Anterior cingulate cortex (tissue), 58 donors: ENCODE measurements around the gene JADE1.

Experiments used
- DNase-seq, 58 donors: peaks; one replicate each; lab custom pipeline; 2025; lab: John Stamatoyannopoulos, UW

The JADE1 gene

DNA sequence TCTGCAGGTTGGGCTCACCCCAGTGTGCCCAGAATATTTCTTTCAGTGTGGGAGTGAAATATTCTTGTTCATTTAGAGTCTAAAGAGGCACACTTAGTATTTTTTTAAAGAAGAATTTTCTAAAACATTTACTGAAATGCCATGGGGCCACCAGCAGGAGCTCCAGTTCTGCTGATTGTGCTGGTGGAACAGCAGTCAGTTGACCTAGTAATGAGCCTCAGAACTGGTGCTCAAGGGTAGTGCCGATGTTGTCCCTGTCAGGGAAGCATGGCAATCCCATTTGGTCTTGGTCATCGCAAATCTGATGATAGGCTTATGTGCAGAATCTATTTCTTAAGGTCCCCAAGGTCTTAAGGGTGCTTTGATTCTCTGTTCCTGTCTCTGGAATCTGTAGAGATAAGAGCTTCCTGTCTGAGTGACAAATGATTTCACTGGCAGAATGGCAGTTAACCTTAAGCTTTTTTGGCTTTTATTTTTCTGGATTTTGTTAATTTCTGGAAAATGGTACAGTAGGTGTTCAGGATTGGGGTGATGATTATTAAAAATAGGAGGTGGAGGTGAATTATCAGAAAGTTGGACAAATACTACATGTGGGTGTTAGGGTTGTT is 31.3 kb downstream of the JADE1 start:
- no peak for DNase-seq

DNA sequence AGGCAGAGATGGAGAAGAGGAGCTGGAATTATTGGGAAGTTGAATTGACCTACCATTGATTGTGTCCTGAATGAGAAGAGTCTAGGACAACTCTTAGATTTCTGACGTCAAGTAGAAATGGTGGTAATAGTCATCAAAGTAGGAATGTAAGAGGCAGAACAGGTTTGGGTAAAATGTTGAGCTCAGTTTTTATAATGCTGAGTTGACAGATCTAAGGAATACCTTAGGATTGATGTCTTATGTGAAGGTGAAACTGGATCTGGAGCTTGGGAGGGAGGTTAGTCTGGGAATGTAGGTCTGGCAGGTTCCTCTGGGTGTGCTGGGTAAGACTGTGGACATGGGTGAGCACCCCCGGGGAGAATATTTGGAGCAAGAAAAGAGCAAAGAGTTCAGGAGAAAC is 31.9 kb downstream of the JADE1 start:
- DNase-seq: no peak

DNA sequence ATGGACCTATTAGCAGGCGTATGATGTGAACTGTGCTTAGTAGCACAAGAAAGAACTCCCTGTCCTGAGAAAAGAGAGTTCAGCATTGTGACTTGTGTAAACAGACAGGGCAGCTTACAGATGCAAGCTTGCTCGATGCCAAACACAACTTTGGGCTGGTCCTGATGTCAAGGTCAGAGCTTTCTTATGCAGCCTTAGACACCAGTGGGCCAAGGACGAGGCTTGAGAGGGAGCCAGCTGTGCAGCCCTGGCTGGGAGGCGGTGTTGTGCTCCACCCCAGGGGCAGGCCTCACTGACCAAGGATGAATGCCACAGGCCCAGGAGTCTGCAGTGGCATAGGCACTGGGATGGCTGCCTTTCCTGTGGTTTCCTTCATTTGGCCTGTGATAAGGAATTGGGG is 35.4 kb downstream of the JADE1 start:
- peak in 18 of 58 donors; percentile 5 to 55 (median 19) for DNase-seq

DNA sequence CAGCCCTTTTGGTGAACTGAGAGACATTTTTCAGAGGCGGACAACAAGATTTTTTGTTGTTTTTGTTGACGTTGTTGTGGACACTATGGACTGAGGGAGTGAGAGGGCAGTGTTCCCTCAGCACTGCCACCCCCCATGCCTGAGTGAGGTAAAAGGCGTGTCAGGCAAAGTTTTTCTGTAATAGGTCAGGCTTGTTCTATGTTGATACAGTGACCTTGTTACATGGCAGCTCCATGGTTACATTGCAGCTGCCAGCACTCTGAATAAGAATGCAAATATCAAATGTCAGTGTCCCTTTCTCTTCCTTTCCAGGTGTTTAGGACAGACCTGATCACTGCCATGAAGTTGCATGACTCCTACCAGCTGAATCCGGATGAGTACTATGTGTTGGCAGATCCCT is 36.6 kb downstream of the JADE1 start:
- no peak for DNase-seq

DNA sequence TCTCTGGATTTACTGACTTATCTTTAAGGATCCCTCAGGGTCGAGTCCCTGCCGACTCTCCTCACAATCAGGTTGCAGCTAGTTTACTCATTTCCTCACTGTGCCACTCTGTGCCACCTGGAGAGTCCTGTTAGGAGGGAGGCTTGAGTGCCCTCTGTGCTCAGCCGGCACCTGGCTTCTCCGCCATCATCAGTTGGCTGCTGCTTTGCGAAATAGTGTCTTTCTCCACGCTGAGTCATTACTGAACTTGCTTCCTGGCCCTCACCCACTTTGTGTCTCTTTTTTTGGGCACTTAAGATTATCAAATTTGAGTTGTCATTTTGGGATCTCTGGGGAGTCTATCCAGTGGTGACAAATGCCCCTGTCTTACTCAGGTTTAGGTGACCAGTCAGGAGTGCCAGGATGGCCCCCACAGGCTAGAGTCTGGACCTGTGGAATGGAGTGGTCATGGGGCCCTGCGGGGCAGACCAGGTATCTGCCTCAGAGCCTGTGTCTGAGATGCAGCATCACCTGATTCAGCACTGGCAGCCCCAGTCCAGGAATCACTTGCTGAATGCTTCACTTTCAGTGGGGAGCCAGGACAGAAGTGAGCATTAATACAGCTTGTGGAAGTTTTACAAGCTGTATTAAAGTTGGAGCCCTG is 37.7 kb downstream of the JADE1 start:
- DNase-seq: no peak

DNA sequence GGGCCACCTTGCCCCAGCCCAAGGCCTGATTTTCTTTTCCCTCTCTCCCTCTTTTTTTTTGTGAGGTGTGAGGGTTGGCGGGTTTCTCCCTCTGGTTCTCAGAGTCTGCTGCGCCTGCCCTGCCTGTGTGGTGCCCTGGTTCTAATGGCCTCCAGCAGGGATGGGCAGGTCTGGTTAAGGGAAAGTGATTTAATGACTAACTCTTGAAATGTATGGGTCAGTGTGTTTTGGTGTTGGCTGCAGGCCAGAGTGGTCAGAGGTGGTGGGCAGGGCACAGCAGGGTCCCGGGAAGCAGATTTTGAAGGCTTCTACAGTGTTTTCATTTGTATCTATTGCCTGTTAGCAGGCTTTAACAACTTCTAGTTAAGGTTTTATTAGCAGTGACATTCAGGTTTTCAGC is 39.0 kb downstream of the JADE1 start:
- no peak for DNase-seq

DNA sequence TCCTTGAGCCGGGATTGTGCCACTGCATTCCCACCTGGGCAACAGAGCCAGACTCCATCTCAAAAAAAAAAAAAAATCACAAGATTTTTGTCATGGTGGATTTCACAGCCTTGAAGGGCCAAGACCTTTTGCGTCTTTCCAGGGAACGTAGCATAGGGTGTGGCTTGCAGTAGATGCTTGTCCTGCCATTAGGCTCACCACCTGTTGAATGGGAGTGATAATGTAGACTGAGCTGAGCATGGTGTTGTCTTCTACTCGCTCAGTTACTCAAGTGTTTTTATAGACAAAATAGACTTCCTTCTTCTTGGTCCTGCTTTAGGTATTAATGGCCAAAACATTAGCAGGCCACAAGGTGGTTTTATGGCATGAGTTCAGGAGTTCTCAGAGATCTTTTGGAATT is 40.8 kb downstream of the JADE1 start:
- no peak for DNase-seq

DNA sequence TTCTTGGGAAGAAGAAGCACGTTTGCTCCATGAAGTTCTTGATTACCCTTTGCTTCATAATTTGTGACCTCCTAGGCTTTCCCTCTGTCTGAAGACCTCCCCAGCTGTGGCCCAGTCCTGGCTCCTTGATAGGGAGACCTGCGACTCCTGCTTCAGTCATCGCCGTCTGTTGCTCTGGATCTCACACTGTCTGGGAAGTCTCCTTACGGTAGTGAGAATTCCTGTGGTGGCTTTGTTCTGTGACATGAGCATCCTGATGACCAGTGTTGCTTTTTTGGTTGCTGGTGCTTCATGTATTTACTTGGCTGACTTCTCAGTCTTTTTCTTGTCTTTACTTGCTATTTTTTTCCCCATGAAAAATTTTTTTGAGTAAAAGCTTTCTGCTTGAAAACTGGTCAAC is 44.2 kb downstream of the JADE1 start:
- no peak for DNase-seq

DNA sequence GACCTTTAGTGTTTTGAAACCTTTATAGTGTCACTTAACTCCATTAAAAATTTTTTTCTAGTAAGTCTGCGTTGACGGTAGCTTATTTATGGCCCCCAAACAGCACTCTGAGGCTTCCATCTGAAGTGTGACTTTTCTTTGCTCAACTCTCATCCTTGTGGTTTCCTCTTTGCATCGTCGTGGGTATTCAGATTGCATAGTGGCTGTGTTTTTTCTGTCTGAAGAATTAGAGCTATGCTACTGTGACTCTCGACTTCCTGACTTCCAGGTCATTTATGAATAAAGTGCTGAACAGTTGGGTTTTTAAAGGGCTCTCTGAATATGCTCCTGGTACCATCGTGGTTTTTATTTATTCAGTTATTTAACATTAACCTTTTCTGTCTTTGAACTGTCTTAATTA is 44.9 kb downstream of the JADE1 start:
- DNase-seq: no peak

DNA sequence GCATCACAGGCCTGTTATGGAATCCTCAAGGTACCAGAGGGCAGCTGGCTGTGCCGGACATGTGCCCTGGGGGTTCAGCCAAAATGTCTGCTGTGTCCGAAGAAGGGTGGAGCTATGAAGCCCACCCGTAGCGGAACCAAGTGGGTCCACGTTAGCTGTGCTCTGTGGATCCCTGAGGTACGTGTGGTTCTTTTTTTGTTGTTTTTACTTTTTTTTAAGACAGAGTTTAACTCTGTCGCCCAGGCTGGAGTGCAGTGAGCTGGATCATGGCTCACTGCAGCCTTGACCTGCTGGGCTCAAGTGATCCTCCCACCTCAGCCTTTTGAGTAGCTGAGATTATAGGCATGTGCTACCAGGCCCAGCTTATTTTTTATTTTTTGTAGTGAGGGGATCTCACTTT is 46.1 kb downstream of the JADE1 start:
- DNase-seq: no peak

DNA sequence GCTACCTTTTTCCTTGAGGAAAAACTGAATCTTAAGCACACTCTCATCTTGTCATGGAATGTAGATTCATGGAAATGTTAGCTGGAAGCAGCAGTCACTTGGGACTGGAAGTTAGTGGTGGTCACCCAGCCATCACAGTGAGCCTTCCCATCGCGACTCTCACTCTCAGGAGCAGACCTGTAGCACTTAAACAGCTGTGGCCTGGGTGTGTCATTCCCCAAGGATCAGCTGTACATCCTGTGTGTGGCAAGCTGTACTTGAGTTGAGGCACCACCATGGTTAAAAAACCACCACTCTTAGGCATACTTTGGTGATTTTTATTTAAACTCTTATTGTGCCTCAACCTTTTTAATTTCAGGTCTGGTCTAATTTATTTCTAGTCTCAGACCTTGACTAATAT is 46.7 kb downstream of the JADE1 start:
- no peak for DNase-seq

DNA sequence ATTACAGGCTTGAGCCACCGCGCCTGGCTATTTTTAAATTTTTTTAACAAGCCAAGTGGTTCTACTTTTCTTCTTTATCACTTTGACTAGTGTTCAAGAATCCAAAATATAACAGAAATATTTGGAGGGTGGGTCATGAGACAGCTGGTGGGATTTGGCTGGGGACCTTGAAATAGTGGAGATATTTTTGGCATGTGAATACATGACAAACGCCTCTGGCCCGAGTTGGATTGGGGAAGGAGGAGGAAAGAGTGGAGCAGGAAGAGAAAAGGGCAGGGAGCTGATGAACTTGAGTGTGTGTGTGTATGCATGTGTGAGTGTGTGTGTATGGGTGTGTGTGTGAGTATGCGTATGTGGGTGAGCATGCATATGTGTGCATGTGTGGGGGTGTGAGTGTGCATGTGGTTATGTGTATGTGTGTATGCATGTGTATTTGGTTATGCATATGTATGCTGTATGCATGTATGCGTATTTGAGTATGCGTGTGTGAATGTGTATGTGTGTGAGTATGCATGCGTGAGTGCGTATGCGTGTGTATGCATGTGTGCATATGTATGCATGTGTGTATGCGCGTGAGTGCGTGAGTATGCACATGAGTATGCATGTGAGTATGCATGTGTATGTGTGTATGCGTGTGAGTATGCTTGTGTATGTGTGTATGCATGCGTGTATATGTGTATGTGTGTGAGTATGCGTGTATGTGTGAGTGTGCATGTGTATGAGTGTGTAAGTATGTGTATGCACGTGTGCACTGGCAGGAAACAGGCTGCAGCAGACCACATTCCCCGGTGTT is 49.6 kb downstream of the JADE1 start:
- DNase-seq: no peak

DNA sequence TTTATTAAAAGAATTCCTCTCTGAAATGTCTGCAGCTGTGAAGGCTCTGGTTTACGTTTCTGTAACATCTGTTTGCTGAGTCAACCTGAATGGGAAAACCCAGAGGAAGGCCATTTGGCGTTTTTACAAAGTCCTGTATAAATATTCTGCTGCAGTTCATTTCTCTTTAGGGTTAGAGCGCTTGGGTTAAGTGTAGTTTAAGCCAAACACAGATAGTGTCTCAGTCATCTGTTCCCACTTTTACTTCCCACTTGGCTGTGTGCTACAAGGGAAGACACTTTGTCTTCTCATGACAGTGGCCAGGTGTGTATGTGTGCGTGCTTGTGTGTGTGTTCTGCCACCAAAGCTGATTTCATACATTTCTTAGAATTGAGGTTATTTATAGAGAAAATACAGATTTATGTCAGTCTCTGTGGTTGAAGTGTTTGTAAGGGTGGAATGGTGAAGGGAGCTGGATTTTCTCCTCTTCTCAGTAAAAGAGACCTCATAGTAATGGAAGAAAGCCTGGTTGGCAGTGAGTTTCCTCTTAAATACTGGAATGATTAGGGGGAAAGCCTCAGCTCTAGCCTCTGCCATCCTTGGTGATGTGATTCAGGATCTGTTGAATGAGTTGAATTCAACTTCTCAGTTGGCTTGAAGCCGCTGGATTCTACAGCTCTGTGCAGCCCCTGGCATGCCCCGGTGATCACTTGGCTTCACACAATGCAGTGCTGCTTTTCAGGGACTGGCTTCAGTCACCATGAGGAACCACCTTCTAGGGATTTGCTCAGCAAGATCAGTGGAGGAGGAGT is 50.6 kb downstream of the JADE1 start:
- DNase-seq: no peak

DNA sequence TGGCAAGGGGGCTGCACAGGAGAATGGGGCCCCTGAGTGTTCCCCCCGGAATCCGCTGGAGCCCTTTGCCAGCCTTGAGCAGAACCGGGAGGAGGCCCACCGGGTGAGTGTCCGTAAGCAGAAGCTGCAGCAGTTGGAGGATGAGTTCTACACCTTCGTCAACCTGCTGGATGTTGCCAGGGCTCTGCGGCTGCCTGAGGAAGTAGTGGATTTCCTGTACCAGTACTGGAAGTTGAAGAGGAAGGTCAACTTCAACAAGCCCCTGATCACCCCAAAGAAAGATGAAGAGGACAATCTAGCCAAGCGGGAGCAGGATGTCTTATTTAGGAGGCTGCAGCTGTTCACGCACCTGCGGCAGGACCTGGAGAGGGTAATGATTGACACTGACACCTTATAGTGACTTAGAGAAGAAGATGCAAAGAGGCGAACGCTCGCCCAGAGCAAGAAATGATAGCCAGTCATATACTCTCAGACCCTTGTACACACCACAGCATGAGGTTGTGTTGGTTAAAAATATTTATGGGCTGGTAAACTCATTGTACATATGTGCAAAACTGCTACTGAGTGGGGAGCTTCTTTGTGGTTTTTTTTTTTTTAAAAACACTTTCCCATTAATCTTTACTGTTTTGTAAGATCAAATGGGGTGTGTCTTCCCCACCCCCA is 52.5 kb downstream of the JADE1 start:
- no peak for DNase-seq

DNA sequence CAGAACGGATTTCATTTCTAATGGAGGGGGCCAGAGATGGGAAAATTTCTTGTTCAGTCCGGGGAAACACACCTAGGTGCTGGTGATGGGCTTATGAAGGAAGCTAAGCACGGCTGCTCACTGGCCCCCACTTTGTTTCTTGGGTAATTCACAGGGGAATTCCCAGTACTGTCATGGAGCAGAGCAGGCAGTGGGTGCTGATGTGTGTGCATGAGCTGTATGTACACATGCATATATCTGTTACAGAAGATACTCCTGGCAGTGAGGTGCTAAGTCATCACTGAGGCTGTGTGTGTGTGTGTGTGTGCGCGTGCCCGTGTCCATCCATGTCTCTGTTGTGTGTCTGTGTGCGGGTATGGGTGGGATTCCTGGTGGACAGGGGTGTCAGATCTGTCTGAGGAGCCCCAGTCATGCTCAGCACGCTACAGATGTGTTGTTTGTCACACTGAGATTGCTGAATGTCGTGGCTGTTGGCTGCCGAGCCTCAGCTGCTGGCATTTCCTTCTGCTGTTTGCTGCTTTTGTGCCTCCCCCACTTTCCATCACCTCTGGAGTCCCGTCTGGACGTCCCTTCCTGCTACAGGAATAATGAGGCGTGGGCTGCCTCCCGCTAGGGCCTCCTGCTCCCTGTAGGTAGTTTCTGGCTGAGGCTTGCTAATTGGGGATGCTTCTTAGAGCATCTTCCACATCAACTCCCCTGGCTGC is 53.3 kb downstream of the JADE1 start:
- DNase-seq: peak in 10 of 58 donors; percentile 9 to 51 (median 22)

DNA sequence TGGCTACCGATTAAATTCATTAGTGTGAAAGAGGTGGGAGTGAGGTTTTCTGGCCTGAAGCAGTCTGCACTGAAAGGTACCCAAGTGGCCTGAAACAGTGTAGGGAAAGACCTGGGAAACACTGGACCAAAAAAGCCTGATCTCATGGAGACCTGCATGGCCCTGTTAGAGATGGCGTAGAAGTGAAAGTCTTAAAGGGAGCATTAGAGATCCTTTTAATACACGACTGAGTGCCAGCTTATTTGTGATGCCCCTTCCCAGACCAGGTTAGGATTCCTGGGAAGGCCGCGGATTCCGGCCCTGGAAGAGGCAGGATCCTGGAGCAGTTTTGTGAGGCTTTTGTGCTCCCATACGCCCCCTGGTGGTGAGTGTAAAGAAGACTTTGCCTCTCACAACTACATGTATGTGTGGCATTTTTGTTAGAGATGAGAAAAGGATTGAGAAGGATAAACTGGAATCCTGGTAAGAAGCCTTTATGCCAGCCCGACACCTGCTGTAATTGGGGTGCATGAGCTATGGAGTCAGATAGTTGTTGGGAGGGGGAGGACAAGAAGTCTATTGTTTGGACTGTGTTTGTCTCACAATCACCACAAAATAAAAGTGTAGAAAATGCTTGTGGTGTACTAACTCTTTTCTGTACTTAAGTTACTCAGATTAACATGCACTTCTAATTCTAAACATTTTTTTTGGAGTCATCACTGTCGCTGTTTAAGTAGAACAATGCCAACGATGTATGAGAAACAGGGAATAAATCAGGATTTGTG is 54.0 kb downstream of the JADE1 start:
- DNase-seq: peak in 55 of 58 donors; percentile 5 to 85 (median 59)

DNA sequence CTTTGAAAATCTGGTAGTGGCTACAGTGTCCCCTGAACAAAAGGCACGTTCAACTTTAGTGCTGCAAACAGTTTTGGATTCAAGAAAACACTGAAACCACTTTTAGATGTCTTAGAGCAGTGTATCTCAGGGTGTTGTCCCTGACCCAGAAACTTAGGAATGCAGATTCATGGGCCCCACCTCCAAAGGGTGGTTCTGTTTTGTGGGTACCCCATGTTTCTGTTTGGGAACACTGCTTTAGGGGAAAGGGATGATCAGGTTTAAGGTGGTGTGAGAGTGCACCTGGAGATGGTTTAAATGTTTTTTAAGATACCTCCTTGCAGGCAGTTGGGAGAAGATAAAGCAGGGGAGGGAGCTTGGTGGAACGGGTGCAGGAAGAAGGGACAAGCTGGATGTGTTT is 55.6 kb downstream of the JADE1 start:
- no peak for DNase-seq

DNA sequence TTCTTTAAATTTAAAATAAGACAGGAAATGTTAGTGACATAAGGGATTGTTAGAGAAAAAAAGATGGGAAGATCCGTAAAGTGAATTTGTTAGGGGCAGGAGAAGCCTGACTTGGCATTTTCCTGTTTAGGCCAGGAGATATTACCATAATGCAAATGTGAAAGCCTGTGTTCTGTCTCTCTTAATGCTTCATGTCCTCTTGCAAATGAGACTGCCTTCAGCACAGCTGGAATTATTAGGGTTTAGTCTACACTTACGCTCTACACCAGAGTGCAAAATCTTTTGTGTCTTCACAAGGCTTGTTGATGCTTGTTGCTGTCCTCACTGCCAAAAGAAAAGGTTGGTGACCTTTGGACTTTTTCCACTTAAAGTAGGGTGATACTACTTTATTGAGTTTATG is 56.8 kb downstream of the JADE1 start:
- no peak for DNase-seq

DNA sequence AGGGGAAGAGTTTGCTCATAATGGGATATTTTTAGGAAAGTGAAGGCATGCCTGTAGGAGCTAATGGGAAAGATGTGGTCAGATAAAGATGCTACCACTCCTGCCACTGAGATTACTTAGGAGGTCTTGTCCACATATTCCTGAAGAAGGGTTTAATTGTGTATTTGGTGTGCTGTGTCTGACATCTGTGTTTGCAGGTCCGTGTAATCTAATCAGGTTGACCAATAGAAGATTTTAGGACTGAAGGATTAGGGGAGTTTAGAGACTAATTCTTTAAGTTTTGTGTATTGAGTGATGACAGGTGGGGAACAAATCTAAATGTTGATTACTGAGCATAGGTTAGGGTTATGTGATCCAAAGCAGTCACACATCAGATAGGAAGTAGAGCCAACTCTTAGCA is 57.2 kb downstream of the JADE1 start:
- no peak for DNase-seq
